GM19438 (cell line): ENCODE data around the gene BRICD5.

Experiments
- ATAC-seq: cut with Tn5 transposase; IDR thresholded peaks from one replicate; pipeline ENCODE4 v1.9.1; 2021; ENCODE audit warnings: low read depth; ENCODE audit not compliant: unreplicated experiment

The BRICD5 gene

DNA sequence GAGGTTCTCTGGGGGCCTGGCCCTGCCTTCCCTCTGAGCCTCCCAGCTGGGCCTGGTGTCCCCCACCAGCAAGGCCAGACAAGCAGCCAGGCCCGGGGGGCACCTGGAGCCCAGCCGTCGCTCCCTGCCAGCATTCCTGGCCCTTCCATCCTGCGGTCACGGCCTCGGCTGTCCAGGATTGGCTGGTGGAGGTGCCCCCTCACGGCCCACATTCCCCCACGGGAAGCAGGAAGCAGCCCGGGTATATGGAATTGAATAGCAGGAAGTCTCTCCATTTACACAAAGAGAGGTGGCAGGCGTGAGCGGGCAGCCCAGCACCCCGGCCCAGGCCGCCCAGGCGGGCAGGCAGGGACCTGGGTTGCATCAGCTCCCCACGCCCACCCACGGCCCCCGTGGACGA is 40.6 kb downstream of the BRICD5 start:
- no peak for ATAC-seq

DNA sequence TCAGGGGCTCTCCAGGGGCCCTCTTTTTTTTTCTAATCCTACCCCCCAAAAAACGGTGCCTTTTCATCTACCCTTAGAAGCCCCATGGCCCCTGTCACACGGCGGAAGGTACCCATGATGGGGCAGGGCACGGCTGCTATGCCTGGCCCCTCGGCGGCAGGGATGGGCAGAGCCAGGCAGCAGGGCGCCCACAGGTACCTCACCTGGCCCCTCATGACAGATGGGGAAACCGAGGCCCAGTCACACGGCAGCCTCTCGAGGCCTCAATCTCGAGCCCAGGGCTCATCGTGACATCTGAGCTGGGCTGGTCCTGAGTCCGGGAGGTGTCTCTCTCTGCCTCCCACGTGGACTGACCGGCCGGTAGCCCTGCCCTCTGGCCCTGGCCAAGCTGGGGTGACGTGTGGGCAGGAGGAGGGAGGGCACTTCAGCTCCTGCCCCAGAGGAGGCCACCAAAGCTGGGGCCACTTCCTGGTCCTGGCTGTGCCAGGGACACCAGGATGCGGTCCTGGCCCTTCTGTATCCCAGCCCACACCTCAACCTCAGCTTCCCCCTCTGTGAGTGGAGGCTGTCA is 43.5 kb downstream of the BRICD5 start:
- ATAC-seq = no peak

GRCh38 chr16:2166263-2167067 is 44.2 kb downstream of the BRICD5 start:
- ATAC-seq = no peak

GRCh38 chr16:2165861-2166260 is 44.8 kb downstream of the BRICD5 start:
- ATAC-seq = no peak

DNA sequence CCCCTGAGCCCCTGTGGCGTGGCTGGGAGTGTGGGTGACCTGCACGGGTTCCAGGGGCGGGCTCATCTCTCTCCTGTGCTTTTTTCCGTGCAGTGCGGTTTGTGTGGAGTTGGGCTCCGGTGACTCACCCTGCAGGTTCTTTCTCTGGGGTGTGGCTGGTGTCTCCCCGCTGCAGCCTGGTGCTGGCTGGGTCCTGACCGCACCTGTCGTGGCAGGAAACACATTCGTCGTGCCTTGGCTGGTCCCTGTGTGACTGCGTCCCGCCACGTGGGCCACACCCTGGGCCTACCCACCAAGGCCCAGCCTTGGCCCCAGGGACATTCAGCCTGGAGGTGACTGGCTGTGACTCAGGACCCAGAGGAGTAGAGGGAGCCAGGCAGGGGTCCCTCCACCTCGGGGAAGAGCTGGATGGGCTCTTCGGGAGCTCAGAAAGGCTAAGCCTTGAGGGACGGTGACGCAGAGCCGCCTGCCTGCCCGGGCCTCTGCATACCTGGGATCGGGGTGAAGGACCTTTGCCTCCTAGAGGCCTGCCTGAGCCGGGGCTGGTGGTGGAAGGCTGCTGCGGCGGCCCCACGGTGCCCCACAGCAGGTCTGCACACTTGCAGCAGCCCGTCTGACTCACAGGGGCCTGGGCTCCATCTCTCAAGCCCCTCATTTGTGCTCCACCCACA is 47.3 kb downstream of the BRICD5 start:
- no peak for ATAC-seq

GRCh38 chr16:2162676-2163118 is 48.0 kb downstream of the BRICD5 start:
- ATAC-seq = no peak

- no peak for ATAC-seq
Observed at GRCh38 chr16:2161911-2162310, 48.8 kb downstream of the BRICD5 start.

DNA sequence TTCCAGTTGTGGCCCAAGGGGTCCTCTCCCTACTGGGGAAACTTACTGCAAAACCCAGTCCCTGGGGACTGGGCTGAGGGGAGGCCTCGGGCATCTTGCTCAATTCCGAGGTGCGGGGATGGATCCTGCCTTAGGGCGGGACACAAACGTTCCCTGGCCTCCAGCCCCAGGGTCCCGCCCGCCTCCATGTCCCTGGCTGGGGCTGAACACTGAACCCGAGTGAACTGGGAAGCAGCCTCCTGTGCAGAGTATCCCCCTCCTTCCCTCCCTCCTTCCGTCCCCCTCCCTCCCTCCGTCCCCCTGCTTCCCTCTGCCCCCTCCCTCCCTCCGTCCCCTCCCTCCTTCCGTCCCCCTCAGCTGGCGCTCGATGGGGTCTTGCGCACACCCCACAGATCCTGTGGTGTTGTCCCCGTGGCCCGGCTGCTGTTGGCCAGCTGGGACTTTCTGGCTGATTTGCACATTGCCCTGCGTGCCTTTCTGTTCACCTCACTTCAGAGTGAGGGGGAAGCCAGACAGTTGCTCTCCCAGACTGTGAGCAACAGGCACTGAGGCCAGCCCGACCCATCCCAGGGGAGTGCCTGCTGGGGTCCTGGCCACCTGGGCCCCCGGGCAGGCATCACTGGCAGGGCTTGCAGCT is 49.6 kb downstream of the BRICD5 start:
- ATAC-seq = no peak
